ENCODE measurements around the gene ASAP3.
"Not testable (repeated sequence)": the region's sequence is repeated elsewhere in the genome, so short reads cannot be mapped to it uniquely, and the experiment has no call there.

Gene ASAP3

GRCh38 chr1:23395849-23396248, 88.1 kb downstream of the ASAP3 start:
- no peak for DNase-seq (ENCODE audit: low read depth)

- DNase-seq (ENCODE audit: low read depth) = no peak
These were observed 88.7 kb downstream of the ASAP3 start for GRCh38 chr1:23395154-23395724.

DNA sequence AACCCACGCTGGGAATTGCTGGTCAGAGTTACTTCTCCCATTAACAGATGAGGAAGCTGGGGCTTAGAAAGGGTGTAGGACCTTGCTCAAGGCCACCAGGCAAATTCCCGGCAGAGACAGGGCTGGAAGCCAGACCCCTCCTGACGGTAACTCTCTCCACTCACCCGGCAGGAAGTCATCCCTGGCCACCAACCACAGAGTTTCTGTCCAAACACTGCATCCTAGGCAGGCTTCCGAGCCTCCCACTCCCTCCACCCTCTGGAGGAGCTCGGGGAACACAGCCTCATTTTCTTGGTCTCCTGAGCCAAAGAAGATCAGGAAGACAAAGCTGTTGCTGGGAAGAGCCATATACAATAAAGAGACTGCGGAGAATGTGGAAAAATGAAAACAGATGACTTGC, 89.3 kb downstream of the ASAP3 start:
- no peak for DNase-seq (ENCODE audit: low read depth)

DNA sequence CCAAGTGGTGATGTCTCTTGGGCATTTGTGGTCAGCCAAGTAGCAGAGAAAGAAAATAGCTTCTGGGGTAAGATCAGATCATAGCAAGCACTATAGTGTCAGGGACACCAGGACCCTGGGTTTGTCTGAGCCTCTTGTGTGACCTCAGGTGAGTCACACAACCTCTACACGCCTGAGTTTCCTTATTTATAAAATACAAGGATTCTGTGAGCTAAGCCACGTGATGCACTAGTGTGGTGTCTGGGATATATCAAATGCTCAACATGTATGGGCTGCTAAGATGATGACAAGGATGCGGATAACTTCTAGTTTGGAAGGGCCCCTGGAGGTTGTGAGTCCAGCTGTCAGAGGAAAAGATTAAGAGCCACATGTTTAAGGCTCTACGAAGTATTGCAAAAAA, 89.8 kb downstream of the ASAP3 start:
- DNase-seq (ENCODE audit: low read depth) = no peak

DNA sequence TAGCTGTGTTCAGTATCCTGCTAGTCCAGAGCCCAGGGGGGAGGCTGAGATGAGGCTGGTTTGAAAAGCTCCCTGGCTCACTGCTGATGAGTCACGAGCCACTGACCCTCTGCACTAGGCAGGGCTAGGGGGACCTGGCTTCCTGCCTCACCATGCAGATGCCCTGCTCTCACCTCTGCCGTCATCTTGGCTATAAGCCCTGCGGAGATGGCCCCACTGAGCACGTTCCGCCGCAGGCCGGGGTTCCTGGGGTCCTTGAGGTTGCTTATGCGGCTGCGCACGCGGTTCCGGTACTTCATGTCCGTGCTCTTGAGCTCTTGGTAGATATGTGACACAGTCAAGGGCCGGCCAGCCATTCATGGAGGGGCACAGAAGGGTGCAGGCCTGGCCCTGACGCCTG, 90.3 kb downstream of the ASAP3 start:
- no peak for DNase-seq (ENCODE audit: low read depth)

GRCh38 chr1:23392125-23392855, 91.7 kb downstream of the ASAP3 start:
- DNase-seq (ENCODE audit: low read depth) = no peak

- no peak for DNase-seq (ENCODE audit: low read depth)
These were observed 94.1 kb downstream of the ASAP3 start for GRCh38 chr1:23389837-23390321.

DNA sequence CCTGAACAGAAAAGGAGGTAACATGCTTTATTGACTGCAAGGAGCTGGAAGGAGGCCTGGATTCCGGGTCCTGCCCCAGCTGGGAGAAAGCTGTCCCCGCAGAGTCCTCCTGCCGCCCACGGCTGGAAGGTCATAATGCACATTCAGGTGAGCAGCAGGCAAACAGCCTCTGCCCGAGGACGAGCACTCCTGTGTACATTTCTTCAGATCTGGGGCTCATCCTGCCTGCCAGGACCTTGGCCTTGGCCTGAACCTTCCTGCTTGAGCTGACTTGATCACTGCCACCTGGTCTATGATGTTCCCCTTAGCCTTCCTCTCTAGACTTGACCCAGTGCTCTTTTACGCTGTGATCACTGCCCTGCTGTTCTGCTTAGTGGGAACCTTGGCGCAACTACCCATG, 96.5 kb downstream of the ASAP3 start:
- DNase-seq (ENCODE audit: low read depth) = no peak

DNA sequence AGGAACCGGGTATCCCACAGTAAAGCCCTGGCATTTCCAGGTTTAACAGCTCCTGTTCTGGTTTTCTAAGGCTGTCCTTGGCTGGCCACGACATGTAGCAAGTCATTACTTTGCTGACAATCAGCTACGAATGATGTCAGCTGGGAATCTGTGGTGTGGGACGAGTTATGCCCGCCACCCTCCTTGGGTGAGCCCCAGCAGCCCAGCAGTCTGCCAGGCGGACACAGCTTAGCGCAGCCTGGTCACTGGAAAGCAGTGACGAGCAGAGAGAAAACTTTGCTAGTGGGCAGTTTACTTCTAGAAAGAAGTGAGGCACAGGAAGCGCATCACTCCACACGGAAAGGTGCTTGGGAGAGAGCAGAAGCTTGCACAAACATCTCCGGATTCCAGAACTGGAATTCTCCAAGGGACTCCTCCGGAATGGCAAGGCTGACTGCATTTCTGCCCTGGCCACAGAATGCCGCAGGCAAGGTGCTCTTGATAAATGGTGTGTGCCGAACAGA, 98.8 kb downstream of the ASAP3 start:
- no peak for DNase-seq (ENCODE audit: low read depth)

GRCh38 chr1:23384312-23385058, 99.5 kb downstream of the ASAP3 start:
- no peak for DNase-seq (ENCODE audit: low read depth)

GRCh38 chr1:23383577-23384311, 100.2 kb downstream of the ASAP3 start:
- no peak for DNase-seq (ENCODE audit: low read depth)

DNA sequence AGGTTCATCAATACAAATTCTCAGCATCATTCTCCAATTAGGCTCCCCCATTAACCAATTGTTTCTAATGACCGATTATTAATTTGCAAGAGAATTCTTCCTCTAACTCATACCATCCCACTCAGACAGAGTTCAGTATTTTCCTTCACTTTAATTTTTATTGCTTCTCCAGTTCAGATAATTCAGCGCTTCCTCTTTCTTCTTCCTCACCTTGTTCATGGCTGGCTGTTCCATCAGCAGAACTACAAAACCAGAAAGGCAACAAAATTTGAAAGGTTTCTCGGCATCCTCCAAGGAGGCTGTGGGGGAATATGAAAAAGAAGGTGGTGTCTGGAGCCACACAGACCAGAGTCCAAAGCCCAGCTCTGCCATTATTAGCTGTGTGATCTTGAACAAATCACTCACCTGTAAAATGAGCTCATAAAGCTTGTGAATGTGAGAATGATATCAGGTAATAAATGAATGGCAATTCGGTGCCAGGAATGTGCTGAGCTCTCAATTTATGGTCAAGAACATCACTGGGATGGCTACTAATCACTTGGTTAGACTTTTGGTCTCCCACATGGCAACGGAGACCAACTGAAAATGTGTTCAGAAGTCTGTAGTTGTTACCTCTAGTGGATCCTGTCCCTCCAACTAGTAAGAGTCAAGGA, 102.6 kb downstream of the ASAP3 start:
- DNase-seq (ENCODE audit: low read depth) = no peak

DNA sequence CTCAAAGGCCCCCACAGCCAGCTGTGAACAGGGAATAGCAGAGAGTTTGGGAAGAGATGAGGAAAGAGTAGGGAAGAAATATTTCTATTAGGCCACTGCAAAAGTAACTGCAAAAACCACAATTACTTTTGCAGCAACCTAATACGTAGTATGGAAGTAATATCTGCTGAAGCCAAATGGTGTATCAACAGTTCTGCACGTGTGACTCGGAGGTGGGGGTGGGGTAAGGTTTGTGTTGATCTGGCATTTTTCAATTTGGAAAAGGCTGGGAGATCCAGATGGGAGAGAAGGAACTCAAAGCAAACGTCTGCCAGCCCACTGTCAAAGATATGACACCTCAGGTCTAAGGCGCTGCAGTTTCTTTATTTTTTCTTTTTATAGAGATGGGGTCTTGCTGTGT, 103.3 kb downstream of the ASAP3 start:
- no peak for DNase-seq (ENCODE audit: low read depth)

- not testable (repeated sequence) for DNase-seq (ENCODE audit: low read depth)
These were observed 103.7 kb downstream of the ASAP3 start for GRCh38 chr1:23380236-23380635.
